NCI-H1436 (cell line): Measurements from ENCODE around the gene AHRR.
"Not testable (repeated sequence)": the region's sequence is repeated elsewhere in the genome, so short reads cannot be mapped to it uniquely, and the experiment has no call there.

Source experiments
- DNase-seq: peaks from one replicate; lab custom pipeline; 2025; lab: John Stamatoyannopoulos, UW

AHRR gene

GRCh38 chr5:321230-321725 lies at the start of gene AHRR:
Gene AHRR (plus strand): TSS chr5:321714. CDS start chr5:343903, 22,189 bp downstream.
- DNase-seq: peak; percentile 67

DNA sequence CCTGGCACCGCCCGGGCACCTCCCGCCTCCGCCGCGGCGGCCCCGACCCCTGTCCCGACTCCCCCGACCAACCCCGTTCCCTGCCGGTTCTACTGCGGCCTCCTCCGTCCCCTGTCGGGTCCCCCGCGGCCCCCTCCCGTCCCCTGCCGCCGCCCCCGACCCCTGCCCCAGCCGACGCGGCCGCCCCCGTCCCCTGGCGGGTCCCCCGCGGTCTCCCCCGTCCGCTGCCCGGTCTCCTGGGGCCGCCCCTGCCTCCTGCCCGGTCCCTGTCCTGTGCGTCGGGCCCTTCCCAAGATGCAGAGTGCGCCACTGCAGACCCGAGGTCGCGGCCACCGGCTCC lies 49.7 kb upstream of the AHRR start:
- DNase-seq: not testable (repeated sequence)

DNA sequence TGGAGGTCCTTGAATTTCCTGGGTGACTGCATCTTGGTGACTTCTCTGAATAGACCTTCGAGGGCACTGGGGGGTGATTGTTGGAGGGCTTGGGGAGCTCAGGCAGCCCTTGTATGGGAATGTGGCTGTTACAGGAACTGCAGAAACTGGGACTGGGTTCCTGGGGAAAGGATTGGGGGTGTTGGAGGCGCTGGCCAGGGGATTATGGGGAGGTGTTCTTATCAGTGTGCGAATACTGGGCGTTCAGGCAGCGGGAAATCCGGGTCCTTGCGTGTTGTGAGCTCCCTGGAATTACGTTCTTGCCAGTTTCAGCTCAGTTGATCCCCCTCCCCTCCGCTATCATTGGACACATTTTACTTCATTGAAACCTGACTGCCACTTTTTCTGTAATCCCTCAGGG lies 48.4 kb upstream of the AHRR start:
- not testable (repeated sequence) for DNase-seq

DNA sequence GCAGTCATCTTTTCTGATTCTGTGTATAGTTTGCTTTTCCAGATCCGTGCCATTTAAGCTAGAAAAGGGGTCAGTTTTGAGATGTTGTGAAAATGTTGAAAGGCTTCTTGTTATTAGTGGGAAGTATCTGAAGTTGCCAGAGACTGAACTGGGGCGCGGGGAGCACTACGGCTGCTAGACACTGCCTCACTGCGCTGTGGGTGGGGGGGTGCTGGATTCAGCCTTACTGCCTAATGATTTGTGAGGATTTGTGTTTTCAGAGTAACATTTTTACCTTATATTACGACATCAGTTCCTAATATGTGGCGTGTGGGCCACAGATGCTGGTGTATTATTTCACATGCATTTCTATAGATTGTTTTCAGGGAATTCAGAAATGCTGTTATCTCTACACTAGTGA lies 48.0 kb upstream of the AHRR start:
- DNase-seq: not testable (repeated sequence)

GRCh38 chr5:274346-274745 lies 47.2 kb upstream of the AHRR start:
- DNase-seq: not testable (repeated sequence)

- DNase-seq: no peak
Measured at GRCh38 chr5:278646-279045, 42.9 kb upstream of the AHRR start.

GRCh38 chr5:279051-279665 lies 42.4 kb upstream of the AHRR start:
- DNase-seq: not testable (repeated sequence)

DNA sequence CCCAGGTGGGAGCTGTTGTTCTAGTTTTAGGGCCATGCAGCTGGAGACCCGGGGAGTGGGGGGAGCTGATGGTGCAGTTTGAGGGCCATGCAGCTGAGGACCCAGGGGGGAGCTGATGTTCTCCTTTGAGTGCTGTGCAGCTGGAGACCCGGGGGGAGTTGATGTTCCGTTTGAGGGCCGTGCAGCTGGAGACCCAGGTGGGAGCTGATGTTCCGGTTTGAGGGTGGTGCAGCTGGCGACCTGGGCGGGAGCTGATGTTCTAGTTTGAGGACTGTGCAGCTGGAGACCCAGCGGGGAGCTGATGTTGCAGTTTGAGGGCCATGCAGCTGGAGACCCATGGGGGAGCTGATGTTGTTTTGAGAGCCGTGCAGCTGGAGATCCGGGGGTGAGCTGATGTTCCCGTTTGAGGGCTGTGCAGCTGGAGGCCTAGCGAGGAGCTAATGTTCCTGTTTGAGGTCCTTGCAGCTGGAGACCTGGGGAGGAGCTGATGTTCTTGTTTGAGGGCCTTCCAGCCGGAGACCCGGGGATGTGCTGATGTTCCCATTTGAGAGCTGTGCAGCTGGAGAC lies 35.4 kb upstream of the AHRR start:
- DNase-seq: no peak

DNA sequence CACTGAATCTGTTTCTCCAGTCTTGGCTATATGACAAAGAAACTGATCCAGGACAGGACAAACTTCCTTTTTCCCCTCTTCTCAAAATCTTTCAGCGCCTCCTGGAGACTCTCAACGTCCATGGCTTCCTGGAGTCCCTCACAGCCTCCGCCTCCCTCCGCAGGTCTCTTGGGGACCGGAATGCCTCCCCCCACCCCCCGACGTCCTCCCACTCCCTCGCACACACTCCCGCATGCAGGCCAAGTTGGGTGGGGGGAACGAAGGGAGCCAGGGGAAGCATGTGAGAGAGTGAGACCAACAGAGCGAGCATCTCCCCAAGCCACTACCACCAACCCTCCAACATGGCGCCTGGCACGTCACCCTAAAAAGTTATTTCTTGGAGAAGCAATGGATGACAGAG lies 31.3 kb upstream of the AHRR start:
- DNase-seq: not testable (repeated sequence)

- not testable (repeated sequence) for DNase-seq
Measured at GRCh38 chr5:291345-291744, 30.2 kb upstream of the AHRR start.

DNA sequence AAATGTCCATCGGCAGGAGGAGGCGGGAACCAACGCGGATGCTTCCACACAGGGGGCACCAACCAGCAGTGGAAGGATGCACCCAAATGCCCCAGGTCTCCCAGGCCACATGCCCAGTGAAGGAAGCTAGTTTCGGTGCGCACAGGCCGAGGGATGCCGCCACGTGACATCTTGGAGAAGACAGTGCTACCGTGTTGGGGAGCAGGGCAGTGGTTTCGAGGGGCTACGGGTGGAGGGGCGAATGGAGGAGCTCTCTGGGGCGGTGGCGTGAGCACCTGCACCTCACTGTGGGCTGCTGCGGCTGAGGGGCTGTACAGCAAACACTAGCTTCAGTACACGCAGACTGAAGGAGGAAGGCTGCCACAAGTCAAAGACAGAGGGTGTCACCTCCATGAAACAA lies 26.7 kb upstream of the AHRR start:
- not testable (repeated sequence) for DNase-seq

DNA sequence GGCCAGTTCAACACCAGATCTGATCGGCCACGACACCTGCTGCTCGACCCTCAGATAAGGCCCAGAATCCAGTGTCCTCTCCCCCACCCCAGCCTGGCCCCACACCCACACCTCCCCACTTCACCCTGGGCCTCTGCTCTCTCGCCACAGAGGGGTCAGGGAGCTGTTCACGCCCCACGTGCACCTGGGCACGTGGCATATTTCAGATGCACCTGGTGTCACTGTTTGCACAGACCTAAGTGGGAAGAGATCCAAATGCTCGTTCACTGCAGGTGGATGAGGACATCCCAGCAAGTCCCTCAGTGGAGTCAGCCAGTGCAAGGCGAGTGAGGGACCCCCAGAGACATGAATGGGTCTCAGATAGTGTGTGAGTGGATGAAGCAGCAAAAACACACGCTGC lies 25.3 kb upstream of the AHRR start:
- not testable (repeated sequence) for DNase-seq

DNA sequence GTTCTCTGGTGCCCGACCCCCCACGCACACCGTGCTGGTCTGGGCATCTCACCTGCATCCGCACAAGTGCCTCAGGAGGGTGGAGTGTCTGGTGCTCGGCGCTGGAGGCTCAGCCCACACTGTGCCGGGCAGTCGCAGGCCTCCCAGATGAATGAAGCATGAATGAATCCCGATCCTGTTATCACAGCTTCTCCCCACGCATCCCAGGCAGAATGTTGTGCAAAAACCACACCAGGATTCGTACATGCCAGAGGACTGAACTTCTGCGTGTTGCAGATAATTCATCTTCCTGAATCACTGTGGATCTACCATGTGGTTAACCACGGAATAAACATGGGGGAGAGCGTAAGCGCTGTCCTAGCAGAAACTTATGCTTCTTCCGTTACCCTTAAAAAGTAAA lies 24.6 kb upstream of the AHRR start:
- not testable (repeated sequence) for DNase-seq

DNA sequence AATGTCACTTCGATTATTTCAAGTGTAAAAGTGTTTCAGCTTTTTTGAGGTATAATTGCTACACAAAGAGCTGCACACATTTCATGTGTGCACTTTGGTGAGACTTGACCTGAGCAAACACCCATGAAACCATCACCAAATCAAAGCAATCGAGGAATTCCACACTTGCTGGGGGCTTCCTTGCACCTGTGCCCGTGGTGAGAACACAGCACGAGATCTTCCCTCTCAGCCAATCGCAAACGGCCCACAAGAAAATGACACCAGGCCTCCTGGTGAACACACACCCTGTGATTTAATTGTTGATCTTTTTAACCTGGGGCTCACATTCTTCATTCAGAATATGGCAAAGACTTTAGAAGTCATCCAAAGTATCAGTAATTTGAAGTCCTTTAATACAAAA lies 24.1 kb upstream of the AHRR start:
- not testable (repeated sequence) for DNase-seq

DNA sequence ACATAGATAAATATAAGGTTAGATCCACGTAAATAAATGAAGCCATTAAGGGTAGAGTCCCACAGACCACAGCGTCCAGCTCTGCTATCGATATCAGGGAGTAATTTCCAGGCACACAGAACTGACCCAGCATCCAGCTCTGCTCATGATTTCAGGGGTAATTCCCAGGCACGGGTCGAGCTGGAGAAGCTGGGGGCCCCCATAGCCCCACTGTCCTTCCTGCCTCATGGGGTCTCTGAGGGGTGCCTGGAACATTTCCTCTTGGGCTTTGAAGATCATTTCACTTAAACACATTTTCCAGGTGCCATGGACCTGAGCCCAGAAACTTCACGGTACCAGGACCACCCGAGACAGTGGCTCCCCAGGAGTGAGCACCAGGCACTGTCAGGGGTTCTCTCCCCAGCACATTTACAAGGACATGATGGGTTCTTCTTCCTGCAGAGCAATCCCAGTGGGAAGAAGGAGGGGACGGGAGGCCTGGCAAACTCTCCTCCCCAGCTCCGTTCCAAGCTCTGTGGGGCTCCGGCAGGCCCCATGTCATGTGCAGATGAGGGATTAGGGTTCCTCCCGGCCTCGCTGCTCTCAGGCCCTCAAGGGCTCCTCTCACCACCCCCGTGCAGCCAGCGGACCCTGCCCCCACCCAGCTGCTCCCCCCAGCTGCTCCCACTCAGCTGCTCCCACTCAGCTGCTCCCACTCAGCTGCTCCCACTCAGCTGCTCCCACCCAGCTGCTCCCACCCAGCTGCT lies 23.4 kb upstream of the AHRR start:
- not testable (repeated sequence) for DNase-seq

GRCh38 chr5:298737-299125 lies 22.8 kb upstream of the AHRR start:
- no peak for DNase-seq

DNA sequence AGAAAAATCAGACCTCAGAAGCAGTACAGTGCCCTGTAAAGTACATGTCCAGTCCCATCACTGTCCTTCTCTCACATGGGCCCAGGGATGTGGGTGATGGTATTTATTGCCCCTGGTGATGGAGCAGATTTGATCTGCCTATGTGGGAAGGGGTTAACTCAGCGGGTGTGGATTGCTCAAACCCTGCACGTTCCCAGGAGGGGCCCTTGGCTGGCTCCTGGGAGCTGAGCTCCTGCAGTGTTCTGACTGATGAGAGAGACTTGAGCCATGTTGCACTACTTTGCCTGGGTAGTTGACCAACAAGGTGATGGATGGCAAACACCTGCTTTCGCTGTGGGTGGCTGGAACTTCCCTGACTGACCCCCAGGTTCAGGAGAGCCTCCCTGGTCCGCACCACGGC lies 21.6 kb upstream of the AHRR start:
- not testable (repeated sequence) for DNase-seq

GRCh38 chr5:300691-301435 lies 20.7 kb upstream of the AHRR start:
- not testable (repeated sequence) for DNase-seq

DNA sequence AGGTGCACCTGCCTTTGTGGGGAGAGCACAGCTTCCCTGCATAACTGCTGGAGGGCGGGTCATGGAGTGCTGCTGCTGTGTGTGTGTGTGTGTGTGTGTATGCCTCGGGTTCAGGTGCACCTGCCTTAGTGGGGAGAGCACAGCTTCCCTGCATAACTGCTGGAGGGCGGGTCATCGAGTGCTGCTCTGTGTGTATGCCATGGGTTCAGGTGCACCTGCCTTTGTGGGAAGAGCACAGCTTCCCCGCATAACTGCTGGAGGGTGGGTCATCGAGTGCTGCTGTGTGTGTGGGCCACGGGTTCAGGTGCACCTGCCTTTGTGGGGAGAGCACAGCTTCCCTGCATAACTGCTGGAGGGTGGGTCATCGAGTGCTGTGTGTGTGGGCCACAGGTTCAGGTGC lies 19.1 kb upstream of the AHRR start:
- peak; percentile 75 for DNase-seq

GRCh38 chr5:302966-303365 lies 18.5 kb upstream of the AHRR start:
- no peak for DNase-seq

- DNase-seq: not testable (repeated sequence)
Measured at GRCh38 chr5:303741-304140, 17.8 kb upstream of the AHRR start.

DNA sequence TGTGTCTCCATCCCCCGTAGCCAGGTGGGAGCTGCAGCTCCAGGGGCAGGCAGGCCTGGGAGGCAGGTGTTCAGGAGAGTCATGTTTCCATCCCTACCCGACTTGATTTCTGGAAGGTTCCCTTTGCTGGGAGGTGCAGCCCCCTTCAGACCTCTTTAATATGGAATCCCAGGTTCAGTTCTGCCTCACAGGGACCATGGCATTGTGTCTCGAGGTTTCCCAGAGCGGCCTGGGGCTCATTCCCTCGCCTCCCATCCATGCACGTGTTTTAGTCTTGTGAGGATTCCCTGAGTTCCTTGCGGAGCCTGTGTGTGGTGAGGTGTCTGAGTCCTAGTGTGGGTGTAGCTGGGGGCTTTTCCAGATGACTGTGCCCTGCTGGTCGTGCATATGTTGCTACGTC lies 16.5 kb upstream of the AHRR start:
- DNase-seq: no peak

- DNase-seq: no peak
Measured at GRCh38 chr5:305459-305858, 16.1 kb upstream of the AHRR start.
